Measurements from ENCODE around the gene NTN1. TPM values are rescaled to one million over a fixed set of nuclear protein-coding genes. Genes with fewer than 3 reads are reported as not detected.

Gene NTN1
- total and polyA plus RNA-seq, 2 of the 4 experiments (the other 2 are of a cell fraction), result under 0.01 to 0.07 TPM

DNA sequence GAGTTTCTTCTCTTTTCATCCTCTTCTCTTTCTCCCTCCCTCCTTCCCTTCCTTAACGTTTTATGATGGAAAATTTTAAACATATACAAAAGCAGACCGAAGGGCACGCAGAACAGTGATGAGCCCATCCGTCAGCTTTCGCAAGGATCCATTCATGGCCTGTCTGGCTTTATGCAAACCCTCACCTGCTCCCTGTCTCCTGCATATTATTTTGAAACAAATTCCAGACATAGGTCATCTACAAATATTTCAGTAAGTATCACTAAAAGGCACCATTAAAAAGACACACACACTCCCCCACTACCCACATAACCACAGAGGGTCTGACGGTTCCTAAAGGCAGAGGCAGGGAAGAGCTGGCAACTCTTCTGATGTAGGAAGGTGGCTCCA is 235.0 kb downstream of the NTN1 start:
- intact Hi-C loops (cut with micrococcal nuclease), result no loop called here

More for the DNA sequence above, 235.0 kb downstream of the NTN1 start:
- Histone ChIP-seq H3K9ac (ENCODE audit: low read depth, low read length) (no peak overlapping the region), H3K9me1 (ENCODE audit: insufficient read depth, low read length) (peaks cover 6% of the 10 kb centered on the region), H3K27me3 (ENCODE audit: control insufficient read depth, insufficient read depth, low read length) (no peaks in the 10 kb centered on the region), H2BK15ac (ENCODE audit: low read depth, low read length) (peak overlapping the region; percentile 51; the same call in 1 of the 3 replicates), H2BK5ac (ENCODE audit: low read depth, low read length, poor library complexity, severe bottlenecking) (peak overlapping the region; percentile 0), H3K36me3 (ENCODE audit: control insufficient read depth, insufficient read depth, low read length) (no peaks in the 10 kb centered on the region), H2AK9ac (replicated peaks; ENCODE audit: low read depth, low read length, poor library complexity) (no peak overlapping the region), H2AK5ac (ENCODE audit: low read depth, low read length) (peak overlapping the region; percentile 51), H4K5ac (ENCODE audit: low read depth, low read length) (peak overlapping the region; percentile 30; the same call in 1 of the 2 replicates), H3K4me1 (ENCODE audit: control insufficient read depth, insufficient read depth, low read length) (peaks cover 15% of the 10 kb centered on the region), H2BK120ac (ENCODE audit: low read depth, low read length) (peak overlapping the region; percentile 63; the same call in 1 of the 2 replicates), H2AFZ (replicated peaks; ENCODE audit: low read length, poor library complexity) (no peak overlapping the region), H3K14ac (replicated peaks; ENCODE audit: low read depth, low read length) (peak overlapping the region; percentile 45; the same call in 1 of the 2 replicates), H3K4me3 (ENCODE audit: insufficient read depth, low read depth, low read length) (no peak overlapping the region), H3K9me3 (ENCODE audit: control insufficient read depth, insufficient read depth, low read length) (no peaks in the 10 kb centered on the region), H4K20me1 (ENCODE audit: insufficient read depth, low read length) (no peaks in the 10 kb centered on the region), H4K8ac (ENCODE audit: low read depth in 2 of 2, low read length in 2 of 2) (no peak overlapping the region; a peak in 2 of 4 replicates), H3K4me2 (ENCODE audit: low read depth, low read length) (no peak overlapping the region), H2BK20ac (ENCODE audit: low read depth, low read length) (peak overlapping the region; percentile 57; the same call in 1 of the 2 replicates), H3K27ac (ENCODE audit: insufficient read depth, low read length) (peak overlapping the region; percentile 67; the same call in 1 of the 2 replicates), H3K79me1 (ENCODE audit: low read depth in 1 of 2, low read length in 2 of 2) (no peaks in the 10 kb centered on the region), H3K18ac (ENCODE audit: low read depth, low read length) (peak overlapping the region; percentile 81), H3K56ac (ENCODE audit: extremely low read depth, insufficient read depth, low read length) (no peak overlapping the region), H3K4ac (ENCODE audit: low read depth, low read length) (peak overlapping the region; percentile 58; the same call in 1 of the 2 replicates), H4K91ac (ENCODE audit: insufficient read depth, low read depth, low read length) (no peak overlapping the region), H3K23ac (ENCODE audit: low read depth, low read length) (no peak overlapping the region)
- dilution Hi-C loops (cut with HindIII; ENCODE audit: low sequenced_read_pairs, unreplicated experiment), result no loop called here
- no TSS peak for BruUV-seq (replicated peaks)
- ChIA-PET POLR2A (ENCODE audit: unreplicated experiment) (no interaction called here), CTCF (no interaction called here)
- WGBS, 2 experiments (ENCODE audit: extremely low coverage in 2 of 2, insufficient read length in 1 of 2), result 76% methylated on average over 3 of the region's 6 CpGs; no CpG with 5 or more reads in 1 of the 2 experiments
- in situ Hi-C loops (cut with MboI; ENCODE audit: low sequenced_read_pairs), result no loop called here
- TF ChIP-seq, protein P1, sequence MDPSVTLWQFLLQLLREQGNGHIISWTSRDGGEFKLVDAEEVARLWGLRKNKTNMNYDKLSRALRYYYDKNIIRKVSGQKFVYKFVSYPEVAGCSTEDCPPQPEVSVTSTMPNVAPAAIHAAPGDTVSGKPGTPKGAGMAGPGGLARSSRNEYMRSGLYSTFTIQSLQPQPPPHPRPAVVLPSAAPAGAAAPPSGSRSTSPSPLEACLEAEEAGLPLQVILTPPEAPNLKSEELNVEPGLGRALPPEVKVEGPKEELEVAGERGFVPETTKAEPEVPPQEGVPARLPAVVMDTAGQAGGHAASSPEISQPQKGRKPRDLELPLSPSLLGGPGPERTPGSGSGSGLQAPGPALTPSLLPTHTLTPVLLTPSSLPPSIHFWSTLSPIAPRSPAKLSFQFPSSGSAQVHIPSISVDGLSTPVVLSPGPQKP (IDR thresholded peaks at IDR 0.05; ENCODE audit: borderline replicate concordance, low read depth, low read length), result no peak
- TF ChIP-seq RAD21 (IDR thresholded peaks at IDR 0.05; ENCODE audit: low read length) (no peak), RCOR1 (IDR thresholded peaks at IDR 0.05; ENCODE audit: insufficient replicate concordance, low read length) (no peak), NFE2L2 (IDR thresholded peaks at IDR 0.05; ENCODE audit: low read depth, low read length) (no peak), BHLHE40 (IDR thresholded peaks at IDR 0.05; ENCODE audit: low read depth, low read length) (no peak), CHD1 (IDR thresholded peaks at IDR 0.05; ENCODE audit: low read depth, low read length) (no peak), MAZ (IDR thresholded peaks at IDR 0.05; ENCODE audit: borderline replicate concordance, low read depth, low read length) (no peak), SMC3 (IDR thresholded peaks at IDR 0.05; ENCODE audit: low read depth, low read length) (no peak), FOS (IDR thresholded peaks at IDR 0.05; ENCODE audit: low read depth, low read length) (no peak), POLR2A (IDR thresholded peaks at IDR 0.05; ENCODE audit: low read depth, low read length) (no peak), CEBPB (IDR thresholded peaks at IDR 0.05; ENCODE audit: low read depth, low read length) (no peak), RFX5 (IDR thresholded peaks at IDR 0.05; ENCODE audit: low read depth, low read length) (no peak), MAFK (IDR thresholded peaks at IDR 0.05; ENCODE audit: low read depth, low read length) (no peak), MXI1 (IDR thresholded peaks at IDR 0.05; ENCODE audit: borderline replicate concordance, low read depth, low read length) (no peak)
- TF ChIP-seq, protein P2, sequence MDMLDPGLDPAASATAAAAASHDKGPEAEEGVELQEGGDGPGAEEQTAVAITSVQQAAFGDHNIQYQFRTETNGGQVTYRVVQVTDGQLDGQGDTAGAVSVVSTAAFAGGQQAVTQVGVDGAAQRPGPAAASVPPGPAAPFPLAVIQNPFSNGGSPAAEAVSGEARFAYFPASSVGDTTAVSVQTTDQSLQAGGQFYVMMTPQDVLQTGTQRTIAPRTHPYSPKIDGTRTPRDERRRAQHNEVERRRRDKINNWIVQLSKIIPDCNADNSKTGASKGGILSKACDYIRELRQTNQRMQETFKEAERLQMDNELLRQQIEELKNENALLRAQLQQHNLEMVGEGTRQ (IDR thresholded peaks at IDR 0.05; ENCODE audit: low read depth, low read length), result no peak
- TF ChIP-seq, protein P3, sequence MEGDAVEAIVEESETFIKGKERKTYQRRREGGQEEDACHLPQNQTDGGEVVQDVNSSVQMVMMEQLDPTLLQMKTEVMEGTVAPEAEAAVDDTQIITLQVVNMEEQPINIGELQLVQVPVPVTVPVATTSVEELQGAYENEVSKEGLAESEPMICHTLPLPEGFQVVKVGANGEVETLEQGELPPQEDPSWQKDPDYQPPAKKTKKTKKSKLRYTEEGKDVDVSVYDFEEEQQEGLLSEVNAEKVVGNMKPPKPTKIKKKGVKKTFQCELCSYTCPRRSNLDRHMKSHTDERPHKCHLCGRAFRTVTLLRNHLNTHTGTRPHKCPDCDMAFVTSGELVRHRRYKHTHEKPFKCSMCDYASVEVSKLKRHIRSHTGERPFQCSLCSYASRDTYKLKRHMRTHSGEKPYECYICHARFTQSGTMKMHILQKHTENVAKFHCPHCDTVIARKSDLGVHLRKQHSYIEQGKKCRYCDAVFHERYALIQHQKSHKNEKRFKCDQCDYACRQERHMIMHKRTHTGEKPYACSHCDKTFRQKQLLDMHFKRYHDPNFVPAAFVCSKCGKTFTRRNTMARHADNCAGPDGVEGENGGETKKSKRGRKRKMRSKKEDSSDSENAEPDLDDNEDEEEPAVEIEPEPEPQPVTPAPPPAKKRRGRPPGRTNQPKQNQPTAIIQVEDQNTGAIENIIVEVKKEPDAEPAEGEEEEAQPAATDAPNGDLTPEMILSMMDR (conservative IDR thresholded peaks at IDR 0.05; ENCODE audit: low read depth, low read length), result no peak
- ATAC-seq (ENCODE audit: low read depth) (no peak; the same call in 1 of the 2 replicates), DNase-seq (no peak)
